Astrocyte of the spinal cord (primary cell): ENCODE measurements around the gene LINC01488.

Source experiments
- DNase-seq: peaks from one replicate; pipeline ENCODE4 v3.0.0; 2011; ENCODE audit warnings: low read depth, low spot score
- H3K4me3 ChIP-seq: 2 replicates; pipeline ENCODE4 v1.5.1; 2011; ENCODE audit warnings: low read depth, mild to moderate bottlenecking, low read length, moderate library complexity
- in situ Hi-C: cut with HindIII; loops from 2 replicates; pipeline ENCODE4 v1.10.0; 2017; ENCODE audit warnings: low sequenced_read_pairs
- TF ChIP-seq, protein P1 (sequence below): IDR thresholded peaks from 2 replicates; pipeline ENCODE4 v1.5.1; 2012; ENCODE audit warnings: low read depth, mild to moderate bottlenecking, low read length, inconsistent platforms

Gene LINC01488

GRCh38 chr11:69504127-69504526 lies 22.7 kb downstream of the LINC01488 start:
- TF ChIP-seq, protein P1, sequence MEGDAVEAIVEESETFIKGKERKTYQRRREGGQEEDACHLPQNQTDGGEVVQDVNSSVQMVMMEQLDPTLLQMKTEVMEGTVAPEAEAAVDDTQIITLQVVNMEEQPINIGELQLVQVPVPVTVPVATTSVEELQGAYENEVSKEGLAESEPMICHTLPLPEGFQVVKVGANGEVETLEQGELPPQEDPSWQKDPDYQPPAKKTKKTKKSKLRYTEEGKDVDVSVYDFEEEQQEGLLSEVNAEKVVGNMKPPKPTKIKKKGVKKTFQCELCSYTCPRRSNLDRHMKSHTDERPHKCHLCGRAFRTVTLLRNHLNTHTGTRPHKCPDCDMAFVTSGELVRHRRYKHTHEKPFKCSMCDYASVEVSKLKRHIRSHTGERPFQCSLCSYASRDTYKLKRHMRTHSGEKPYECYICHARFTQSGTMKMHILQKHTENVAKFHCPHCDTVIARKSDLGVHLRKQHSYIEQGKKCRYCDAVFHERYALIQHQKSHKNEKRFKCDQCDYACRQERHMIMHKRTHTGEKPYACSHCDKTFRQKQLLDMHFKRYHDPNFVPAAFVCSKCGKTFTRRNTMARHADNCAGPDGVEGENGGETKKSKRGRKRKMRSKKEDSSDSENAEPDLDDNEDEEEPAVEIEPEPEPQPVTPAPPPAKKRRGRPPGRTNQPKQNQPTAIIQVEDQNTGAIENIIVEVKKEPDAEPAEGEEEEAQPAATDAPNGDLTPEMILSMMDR, result no peak
- in situ Hi-C loops, result no loop called here
- no peak for DNase-seq
- no peak overlapping the region for H3K4me3 ChIP-seq

DNA sequence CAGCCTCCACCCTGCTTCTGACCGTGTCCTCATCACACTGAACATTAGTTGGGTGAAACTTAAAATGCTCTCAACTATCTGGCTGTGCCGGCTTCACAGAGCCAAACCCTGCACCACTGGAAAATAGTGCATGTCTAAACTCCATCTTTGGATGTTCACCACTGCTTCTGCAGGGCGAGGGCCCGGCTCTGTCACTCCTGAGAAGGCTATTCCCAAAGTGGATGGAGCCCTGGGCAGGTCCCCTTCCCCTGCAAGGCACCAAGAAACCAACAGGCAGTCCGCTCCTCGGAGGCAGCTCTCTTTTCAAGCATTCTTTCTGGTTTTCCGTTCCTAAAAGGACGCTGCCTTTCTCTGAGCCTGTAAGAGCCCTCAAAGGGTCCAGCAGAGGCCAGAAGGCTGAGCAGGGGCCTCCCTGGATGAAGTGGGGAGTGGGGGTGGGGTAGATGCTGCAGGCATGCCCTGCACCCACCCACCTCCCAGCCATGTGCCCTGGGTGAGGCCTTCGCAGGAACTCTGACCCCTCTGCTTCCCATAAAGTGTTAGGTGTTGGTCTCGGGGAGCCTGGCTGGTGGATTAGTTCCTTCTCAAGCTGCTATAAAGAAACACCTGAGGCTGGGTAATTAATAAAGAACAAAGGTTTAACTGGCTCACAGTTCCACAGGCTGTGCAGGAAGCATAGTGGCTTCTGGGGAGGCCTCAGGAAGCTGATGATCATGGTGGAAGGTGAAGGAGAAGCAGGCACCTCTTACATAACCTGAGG lies 23.3 kb downstream of the LINC01488 start:
- no peak for DNase-seq
- TF ChIP-seq, protein P1, result no peak
- in situ Hi-C loops, result no loop called here
- no peak overlapping the region for H3K4me3 ChIP-seq

DNA sequence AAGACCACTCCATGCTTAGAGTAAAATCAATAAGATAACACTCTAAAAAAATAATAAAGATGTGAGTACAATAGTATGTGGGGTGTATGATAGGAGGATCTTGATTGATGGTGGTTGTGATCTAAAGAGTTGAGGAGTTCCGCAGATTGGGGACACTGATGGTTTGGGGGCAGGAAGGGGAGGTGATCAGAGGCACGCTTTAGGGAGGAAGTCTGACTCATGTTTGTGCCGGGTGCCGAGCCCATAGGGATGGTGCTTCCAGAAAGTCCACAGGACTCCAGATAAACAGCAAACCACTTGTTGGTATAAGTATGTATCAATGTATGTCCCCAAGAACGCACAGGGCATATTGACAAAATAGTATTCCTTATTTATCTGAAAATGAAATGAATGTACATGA lies 27.5 kb downstream of the LINC01488 start:
- no peak for DNase-seq
- TF ChIP-seq, protein P1, result no peak
- in situ Hi-C loops, result no loop called here
- H3K4me3 ChIP-seq, result no peak overlapping the region

DNA sequence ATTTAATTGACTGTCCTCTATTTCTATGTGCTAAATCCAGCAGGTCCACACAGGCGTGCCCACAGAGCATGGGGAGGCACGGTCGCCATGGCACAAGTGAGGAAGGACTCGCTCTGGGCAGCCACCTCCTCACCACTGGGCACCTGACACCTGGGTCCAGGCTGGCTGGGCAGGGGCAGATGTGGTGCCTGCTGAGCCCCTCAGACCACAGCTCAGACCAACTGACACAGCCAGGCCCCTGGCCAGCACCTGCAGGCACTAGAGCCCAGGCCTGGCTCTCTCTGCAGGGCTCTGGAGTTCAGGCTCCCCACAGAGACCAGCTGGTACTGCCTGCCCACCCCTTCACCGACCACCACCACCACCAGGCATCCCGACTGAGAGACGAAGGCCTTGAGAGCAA lies 27.9 kb downstream of the LINC01488 start:
- in situ Hi-C loops, result no loop called here
- TF ChIP-seq, protein P1, result no peak
- no peak for DNase-seq
- H3K4me3 ChIP-seq, result no peak overlapping the region

DNA sequence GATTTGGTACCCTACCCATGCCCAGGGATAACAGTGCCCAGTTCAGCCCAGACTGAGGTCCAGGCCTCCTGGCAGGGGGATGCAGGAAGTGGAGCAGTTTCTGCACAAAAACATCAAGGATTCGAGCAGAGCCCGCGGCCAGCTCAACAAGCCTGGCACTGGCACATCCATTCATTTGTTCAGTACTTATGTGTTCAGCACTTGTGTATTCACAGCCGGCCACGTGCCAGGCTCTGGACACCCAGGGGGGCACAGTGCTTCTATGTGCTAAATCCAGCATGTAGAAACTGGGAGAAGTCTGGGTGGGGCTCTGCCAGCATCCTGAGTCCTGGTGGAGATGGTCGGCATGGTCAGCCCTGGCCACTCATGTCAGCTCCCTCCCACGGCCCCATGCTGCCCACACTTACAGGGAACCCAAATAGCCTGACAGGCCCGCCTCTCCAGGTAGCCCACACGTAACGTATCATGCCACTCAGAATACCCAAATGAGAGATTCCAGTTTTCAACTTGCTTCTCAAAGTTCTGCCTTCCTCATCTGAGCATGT lies 28.5 kb downstream of the LINC01488 start:
- in situ Hi-C loops, result no loop called here
- no peak overlapping the region for H3K4me3 ChIP-seq
- TF ChIP-seq, protein P1, result no peak
- DNase-seq, result no peak

DNA sequence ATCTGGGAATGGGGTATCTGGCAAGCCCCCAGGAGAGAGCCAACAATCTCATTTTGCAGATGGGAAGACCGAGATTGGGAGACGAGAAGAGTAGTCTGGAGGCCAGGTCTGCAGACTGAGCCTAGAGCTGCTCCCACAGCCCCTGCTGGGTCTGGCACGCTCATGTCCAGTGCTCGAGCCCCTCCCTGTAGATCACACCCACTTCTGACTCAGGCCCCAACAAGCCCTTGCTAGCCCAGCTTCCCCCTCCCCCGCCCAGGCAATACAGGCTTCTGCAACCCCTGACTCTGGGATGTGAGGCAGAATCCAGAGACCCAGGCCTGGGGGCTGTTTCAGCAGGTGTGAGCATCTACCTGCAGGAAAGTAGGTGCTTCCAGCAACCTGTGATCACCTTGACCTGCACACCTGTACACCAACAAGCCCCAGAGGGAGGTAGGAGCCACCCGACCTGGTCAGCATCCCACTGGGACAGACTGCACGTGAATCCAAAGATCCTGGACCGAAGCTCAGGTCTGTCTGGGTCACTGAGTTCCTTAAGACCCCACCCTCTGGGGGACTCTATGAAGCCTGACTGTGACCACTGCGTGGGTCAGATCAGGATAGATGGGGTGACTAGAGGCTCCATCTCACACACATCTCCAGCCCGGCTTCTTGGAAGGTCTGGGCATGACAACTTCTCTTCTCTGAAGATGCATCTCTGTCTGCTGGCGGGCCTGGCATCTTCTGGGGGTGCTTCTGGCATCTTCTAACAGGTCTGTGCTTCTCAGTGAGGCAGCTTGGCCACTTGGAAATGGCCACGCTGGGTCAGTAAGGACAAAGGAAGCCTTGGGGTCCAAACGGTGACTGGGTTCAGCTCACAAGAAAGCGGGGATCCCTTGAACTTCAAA lies 29.3 kb downstream of the LINC01488 start:
- no peak overlapping the region for H3K4me3 ChIP-seq
- in situ Hi-C loops, result no loop called here
- DNase-seq, result peak; percentile 76
- TF ChIP-seq, protein P1, result no peak
